Measurements from ENCODE around the gene SNX11.
A peak's percentile ranks its signal among the peaks of the same experiment; 100 is the strongest.
"Not testable (repeated sequence)": the region's sequence is repeated elsewhere in the genome, so short reads cannot be mapped to it uniquely, and the experiment has no call there.

Gene SNX11

GRCh38 chr17:48107137-48108055 is at the start of gene SNX11:
TSS of gene SNX11 (plus strand) at chr17:48107766. CDS start at chr17:48112044, 4,278 bp downstream.
- DNase-seq: peak; percentile 99

GRCh38 chr17:48058393-48059124 is 49.0 kb upstream of the SNX11 start:
- no peak for DNase-seq

DNA sequence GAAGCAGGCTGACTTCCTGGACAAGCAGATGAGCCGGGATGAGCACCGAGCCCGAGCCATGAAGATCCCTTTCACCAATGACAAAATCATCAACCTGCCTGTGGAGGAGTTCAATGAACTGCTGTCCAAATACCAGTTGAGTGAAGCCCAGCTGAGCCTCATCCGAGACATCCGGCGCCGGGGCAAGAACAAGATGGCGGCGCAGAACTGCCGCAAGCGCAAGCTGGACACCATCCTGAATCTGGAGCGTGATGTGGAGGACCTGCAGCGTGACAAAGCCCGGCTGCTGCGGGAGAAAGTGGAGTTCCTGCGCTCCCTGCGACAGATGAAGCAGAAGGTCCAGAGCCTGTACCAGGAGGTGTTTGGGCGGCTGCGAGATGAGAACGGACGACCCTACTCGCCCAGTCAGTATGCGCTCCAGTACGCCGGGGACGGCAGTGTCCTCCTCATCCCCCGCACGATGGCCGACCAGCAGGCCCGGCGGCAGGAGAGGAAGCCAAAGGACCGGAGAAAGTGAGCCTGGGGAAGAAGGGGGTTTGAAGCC is 48.4 kb upstream of the SNX11 start:
- no peak for DNase-seq

GRCh38 chr17:48060249-48060648 is 47.3 kb upstream of the SNX11 start:
- no peak for DNase-seq

GRCh38 chr17:48062273-48062672 is 45.3 kb upstream of the SNX11 start:
- no peak for DNase-seq

DNA sequence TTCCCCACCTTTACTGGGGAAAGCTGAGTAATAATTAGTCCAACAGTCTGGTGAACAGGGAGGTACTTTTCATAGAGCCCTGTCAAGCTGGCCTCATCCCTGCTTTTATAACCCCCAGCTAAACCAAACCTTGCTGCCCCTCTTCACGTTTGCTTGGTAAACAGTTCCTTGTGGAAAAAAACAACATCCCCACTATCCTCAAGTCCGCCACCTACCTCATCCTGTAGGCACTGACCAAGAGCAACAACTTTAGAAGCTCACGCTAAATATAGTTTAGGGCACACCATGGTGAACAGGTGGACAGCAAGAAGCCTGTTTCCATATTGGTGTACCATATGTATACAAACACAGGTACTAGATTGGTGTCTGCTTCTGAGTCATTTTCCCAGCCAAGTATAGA is 42.9 kb upstream of the SNX11 start:
- no peak for DNase-seq

DNA sequence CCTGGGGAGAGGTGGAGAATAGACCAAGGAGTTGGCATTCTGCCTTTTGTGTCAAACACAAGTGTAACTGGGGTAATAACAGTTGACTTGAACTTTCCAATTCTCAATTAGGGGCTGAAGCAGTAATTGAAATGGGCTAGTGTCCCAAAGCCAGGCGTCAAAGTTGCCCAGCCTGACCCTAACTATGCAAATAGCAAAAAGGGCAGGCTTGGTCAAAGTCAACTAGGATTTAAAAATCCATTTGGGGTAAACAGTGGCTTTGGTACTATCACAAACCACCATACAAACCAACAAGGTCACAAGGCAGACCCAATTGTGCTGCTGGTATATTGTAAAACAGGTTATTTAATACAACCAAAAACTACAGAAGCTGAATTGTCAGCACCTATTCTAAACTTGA is 41.4 kb upstream of the SNX11 start:
- DNase-seq: no peak

DNA sequence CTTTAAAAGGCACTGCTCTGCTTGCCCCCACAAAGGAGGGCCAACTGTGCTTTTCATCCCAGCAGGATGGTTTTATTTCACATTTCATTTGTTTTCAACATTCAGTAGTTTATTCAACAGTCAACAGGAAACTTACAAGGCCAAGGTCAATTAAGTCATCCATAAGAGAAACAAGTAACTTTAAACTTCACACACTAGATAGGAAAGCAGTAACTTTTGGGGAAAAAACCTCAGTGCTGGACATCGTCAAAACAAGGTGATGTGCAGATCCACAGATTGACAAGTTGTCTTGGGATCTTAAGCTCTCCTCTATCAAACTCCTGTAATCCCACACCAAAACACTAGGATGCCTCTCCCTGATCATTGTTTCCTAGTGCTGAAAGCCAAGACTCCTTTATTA is 40.9 kb upstream of the SNX11 start:
- no peak for DNase-seq

DNA sequence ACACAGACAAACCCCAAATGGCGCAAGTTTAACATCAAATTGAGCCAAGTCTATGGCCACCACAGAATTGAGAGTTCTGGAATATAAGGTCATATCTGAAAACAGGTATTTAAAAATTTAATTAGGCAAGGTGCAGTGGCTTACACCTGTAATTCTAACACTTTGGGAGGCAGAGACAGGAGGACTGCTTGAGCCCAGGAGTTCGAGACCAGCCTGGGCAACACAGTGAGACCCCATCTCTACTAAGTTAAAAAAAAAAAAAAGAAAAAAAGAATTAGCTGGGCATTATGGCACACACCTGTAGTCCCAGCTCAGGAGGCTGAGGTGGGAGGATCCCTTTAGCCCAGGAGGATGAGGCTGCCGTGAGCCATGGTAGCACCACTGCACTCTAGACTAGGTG is 40.3 kb upstream of the SNX11 start:
- DNase-seq: no peak

- not testable (repeated sequence) for DNase-seq
These were observed 39.8 kb upstream of the SNX11 start for GRCh38 chr17:48067808-48068207.

- DNase-seq: peak; percentile 75
These were observed 39.0 kb upstream of the SNX11 start for GRCh38 chr17:48068491-48068961.

DNA sequence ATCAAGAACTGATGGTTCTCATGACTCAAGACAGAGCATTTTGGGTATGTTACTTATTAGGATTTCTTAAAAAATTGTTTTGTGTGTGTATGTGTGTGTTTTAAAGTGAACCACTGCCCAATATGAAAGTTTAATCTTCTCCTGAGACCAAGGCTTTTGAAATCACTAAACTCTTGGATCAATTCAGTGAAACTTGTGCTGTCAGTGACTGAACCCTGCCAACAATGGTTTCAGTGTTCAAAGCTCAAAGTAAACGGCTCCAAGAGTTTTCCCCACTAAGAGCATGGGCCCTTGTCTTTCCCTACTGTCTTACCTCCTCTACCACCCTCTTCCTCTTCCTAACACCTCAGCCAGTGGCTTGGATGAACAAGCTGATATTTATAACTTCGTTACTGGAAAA is 37.4 kb upstream of the SNX11 start:
- DNase-seq: no peak

GRCh38 chr17:48071654-48072053 is 35.9 kb upstream of the SNX11 start:
- DNase-seq: no peak

DNA sequence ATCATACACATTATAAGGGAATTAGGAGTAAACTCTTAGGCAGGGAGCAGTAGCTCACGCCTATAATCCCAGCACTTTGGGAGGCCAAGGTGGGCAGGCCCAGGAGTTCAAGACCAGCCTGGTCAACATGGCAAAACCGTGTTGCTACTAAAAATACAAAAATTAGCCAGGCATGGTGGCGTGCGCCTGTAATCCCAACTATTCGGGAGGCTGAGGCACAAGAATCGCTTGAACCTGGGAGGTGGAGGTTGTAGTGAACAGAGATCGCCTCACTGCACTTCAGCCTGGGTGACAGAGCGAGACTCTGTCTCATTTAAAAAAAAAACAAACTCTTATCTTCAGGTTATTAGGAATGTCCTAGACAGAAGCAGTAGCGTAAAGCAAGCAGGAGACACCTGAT is 34.8 kb upstream of the SNX11 start:
- not testable (repeated sequence) for DNase-seq

DNA sequence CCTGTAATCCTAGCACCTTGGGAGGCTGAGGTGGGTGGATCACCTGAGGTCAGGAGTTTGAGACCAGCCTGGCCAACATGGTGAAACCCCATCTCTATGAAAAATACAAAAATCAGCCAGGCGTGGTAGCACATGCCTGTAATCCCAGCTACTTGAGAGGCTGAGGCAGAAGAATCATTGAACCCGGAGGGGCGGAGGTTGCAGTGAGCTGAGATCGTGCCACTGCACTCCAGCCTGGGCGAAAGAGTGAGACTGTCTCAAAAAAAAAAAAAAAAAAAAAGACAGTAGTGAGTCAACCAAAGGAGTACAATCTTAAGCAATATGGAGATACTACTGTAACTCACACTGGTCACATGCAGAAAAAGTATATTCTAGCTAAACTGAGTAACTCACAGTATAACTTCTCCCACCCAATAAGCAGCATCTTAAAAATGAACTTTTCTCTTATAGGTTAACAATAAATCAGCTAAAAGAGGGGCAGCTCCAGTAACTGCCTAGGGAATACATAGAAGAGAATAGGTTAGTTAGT is 33.9 kb upstream of the SNX11 start:
- DNase-seq: not testable (repeated sequence)

DNA sequence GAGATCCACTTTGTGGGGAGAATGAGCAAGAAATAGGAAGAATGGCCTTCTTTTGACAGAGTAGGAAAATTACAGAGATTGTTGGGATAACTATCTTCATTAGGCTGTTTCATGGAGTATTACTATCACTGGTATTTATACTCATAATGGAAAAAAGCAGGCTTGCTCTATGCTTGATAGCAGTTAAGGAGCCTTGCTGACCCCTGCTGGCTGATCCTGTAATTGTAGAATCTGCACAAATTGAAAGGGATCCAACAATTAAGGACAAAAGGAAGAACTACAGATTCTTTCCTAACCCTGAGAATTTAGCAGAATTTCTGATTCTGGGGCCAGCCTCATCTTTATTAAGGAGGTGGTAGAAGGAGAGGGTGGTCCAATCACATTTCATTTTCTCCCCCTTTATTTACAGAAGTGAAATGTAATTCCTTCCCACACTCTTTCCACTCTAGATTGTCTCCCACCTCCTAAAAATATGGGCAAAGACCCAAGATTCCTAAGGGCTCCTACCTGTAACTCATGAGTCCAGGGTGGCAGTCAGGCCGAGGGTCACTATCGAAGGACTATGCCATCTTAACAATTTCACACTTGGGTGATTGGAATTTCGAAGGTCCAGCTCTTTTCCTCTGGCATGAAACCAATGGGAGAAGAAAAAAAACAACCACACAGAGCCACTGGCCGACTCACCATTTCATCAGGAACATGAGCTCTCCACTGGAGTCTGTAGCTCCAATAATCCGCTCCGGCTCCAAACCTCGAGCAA is 33.1 kb upstream of the SNX11 start:
- peak; percentile 79 for DNase-seq

DNA sequence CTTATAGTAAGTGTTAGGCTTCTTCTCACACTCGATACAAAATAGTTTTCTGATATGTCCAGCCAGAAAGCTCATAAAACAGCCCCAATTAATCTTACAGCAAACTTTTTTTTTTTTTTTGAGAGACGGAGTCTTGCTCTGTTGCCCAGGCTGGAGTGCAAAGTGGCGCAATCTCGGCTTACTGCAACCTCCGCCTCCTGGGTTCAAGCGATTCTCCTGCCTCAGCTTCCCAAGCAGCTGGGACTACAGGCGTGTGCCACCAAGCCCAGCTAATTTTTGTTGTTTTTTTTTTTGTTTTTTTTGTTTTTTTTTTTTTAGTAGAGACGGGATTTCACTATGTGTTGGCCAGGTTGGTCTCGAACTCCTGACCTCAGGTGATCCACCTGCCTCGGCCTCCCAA is 30.4 kb upstream of the SNX11 start:
- not testable (repeated sequence) for DNase-seq

DNA sequence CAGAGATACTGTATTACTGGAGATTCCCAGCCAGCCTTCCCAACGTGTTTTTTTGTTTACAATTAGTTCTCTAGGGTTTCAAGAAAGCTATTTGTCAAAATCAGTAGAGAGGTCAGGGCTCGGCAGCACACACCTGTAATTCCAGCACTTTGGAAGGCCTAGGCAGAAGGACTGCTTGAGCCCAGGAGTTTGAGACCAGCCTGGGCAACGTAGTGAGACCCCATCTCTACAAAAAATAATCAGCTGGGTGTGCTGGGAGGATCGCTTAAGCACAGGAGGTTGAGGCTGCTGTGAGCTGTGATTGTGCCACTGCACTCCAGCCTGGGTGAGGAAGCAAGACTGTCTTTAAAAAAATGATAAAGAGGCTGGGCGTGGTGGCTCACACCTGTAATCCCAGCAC is 25.7 kb upstream of the SNX11 start:
- no peak for DNase-seq

- DNase-seq: no peak
These were observed 22.6 kb upstream of the SNX11 start for GRCh38 chr17:48084932-48085331.

DNA sequence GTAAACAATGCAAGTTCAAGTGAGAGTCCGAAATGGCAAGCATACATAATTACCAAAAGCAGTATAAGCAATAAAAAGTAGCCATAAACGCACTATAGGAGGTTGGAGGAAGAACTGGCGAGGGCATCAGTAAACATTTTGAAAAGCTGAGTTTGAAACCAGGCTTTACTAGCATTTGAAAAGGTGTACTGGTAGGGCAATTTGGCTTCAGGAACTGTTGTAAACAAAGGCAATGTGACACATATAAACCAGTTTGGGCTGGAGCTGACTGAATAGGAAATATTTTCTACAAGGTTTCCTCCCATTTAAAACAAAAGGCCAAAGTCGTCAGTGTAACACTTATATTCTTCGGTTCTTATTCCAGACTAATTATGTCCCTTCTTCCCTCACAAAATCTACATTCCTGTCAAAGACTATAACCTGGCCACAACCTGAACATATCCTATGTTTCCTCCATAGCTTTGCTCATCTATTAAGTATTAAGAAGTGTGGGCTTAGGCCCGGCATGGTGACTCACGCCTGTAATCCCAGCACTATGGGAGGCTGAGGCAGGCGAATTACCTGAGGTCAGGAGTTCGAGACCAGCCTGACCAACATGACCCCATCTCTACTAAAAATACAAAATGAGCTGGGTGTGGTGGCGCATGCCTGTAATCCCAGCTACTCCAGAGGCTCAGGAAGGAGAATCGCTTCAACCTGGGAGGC is 14.1 kb upstream of the SNX11 start:
- no peak for DNase-seq

DNA sequence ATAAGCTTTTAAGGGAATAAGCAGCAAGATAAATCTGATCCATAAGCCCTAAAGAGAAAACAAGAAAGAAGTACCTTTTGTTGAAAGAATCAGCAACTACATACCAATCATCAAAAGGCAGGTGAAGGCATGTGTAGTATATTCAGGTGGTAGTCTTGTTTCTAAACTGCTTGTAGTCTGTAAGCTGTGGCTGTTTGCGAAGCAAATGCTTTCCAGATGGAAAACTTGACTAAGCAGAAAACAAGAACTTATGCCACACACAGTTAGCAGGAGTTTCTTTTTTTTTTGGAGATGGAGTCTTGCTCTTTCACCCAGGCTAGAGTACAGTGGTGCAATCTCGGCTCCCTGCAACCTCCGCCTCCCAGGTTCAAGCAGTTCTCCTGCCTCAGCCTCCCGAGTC is 12.0 kb upstream of the SNX11 start:
- no peak for DNase-seq

- DNase-seq: no peak
These were observed 7.4 kb upstream of the SNX11 start for GRCh38 chr17:48100160-48100559.
